GM21515 (cell line): Measurements from ENCODE around the gene MPPED2.

Experiments used
- ATAC-seq: cut with Tn5 transposase; IDR thresholded peaks from one replicate; pipeline ENCODE4 v1.9.1; 2021; ENCODE audit not compliant: unreplicated experiment

The MPPED2 gene

DNA sequence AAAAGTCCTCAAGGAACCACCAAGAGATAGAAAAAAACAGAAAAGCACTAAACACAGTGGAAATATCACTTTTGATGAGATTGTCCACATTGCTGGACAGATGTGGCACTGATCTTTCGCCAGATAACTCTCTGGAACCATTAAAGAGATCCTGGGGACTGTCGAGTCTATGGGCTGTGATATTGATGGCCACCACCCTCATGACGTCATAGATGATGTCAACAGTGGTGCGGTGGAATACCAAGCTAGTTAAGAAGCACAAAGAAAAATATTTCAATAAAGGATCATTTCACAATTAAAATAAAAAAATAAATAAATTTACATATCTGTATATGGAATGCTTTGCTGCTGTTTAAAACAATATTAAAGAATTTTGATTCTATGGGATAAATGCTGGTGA is 217.8 kb downstream of the MPPED2 start:
- ATAC-seq, result no peak

DNA sequence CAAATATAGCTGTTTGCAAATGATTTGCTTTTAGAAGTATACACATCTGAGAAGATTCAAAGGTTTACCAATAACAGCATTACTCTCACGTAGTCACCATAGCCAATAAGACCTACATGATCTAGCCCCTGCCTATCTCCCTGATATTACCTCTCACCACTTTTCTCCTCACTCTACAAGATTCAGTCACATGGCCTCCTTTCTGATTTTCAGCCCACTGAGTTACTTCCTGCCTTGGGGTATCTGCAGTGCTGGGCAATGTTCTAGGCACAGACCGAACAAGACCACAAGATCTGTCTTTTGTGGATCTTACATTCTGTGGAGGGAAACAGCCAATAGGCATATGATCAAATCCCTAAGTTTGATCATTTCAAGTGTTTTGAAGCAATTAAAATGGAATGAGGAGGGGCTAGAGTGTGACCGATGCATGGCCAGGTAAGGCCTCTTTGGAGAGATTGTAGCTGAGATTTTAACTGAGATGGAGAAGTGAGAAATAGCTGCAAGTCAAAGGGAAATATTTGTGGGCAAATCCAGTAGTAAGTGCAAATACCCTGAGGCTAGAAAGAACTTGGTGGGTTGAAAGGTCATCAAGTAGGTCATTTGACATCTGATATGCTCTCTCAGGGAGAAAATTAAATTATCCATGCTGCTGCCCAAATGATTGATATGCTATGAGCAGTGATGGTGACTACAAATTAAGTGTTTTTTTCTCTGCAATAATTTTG is 220.2 kb downstream of the MPPED2 start:
- ATAC-seq, result peak; percentile 67

DNA sequence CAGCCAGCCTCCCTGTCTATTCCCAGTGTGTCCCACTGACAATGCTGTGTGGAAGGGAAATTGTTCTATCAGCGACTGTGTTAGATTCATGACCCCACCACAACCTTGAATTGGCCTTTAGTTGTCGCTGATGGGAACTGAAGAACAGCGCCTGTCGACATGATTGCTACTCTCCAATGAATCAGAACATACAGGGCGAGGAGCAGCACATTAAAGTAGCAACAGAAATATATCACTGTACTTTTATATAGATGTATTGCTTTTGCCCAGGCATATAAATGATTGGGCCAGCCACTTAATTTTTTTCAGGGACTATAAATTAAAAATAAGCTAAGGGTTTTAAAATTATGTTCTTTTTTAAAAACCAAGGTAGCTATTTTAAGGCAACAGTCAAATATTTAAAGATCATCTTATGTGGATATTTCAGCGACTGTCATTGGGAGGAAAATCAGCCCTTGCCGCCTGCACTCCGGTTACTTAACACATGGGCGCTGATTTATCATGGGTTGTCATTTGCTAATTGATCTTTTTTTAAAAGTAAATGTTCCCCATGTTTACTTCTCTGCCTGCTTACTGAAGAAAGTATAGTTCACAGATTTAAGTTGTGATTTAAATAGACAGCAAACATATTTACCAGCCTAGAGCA is 221.2 kb downstream of the MPPED2 start:
- ATAC-seq, result no peak

DNA sequence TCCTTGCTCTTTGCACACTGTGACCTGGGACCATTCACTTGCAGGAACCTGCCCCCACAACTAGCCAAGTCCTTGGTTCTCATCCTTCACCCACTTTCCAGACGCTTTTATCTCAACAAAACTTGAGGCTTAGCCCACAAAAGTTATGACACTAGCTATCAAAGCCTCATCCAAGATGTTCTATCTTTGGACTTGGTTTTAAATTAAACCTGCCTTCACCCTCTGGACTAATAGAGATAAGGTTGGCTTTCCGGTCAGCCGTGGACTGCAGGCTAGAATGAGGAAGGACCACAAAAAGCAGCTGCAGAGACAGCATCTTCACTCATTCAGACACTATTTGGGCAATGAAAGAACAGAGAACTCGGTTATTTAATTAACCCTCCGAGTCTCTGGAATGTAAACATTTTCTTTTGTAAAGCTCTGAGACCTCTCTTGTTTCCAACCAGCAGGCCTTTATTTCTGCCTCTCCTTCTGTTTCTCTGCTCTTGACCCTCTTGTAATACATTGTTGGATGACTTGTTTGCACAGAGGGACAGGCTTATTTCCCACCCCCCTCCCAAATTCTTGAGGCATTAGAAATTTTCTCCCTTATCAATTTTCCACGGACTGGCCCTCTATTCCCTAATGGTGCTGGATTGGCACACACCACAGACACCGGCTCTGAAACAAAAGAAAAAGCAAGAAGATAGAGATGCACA is 221.9 kb downstream of the MPPED2 start:
- ATAC-seq, result no peak

DNA sequence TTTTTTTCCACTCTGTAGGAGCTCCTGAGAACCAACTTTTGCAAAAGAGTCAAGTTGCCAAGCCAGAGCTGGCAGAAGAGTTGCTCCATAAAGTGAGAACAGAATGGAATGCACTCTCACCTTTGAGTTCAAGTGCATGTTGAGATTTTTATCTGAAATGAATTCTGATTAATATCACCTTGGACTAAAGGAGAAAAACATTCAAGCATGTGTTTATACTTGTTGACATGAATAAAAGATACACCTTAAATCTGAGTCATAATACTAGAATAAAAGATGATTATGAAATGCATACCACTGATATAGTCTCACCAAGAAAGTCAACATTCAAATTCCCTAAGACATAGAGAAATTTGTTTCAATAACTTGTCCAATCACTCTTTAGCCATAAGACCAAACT is 225.4 kb downstream of the MPPED2 start:
- ATAC-seq, result no peak
